ENCODE measurements around the gene SLC2A5. TPM values are rescaled to one million over a fixed set of nuclear protein-coding genes. Genes with fewer than 3 reads are reported as not detected.

SLC2A5 gene
- total RNA-seq, 2 experiments from 2014 or later = not detected

- no peaks in the 10 kb centered on the region for H3K27me3 Mint-ChIP-seq
- ATAC-seq = no peak
- H3K27ac Mint-ChIP-seq = no peak overlapping the region
- H3K4me3 Mint-ChIP-seq = no peak overlapping the region
- POLR2A ChIA-PET = no interaction called here
- H3K9me3 Mint-ChIP-seq = no peaks in the 10 kb centered on the region
- H3K4me1 Mint-ChIP-seq (ENCODE audit: low read depth) = no peaks in the 10 kb centered on the region
- H3K36me3 Mint-ChIP-seq (ENCODE audit: low read depth) = no peaks in the 10 kb centered on the region
- no peak for TF ChIP-seq CTCF (IDR thresholded peaks at IDR 0.05)
- CTCF ChIA-PET = interaction anchor here (1.3 to 1.4 kb wide), 2 partner anchors 10 to 90 kb away, joined by 3 to 4 read pairs; no protein-coding TSS in a partner anchor
- no peak for DNase-seq
- intact Hi-C loops (cut with micrococcal nuclease) = loop anchor here (10.0 kb wide), 1 partner anchor 91 kb away; no protein-coding TSS in a partner anchor
Observed at GRCh38 chr1:9106286-9106685, 36.9 kb upstream of the SLC2A5 start.

GRCh38 chr1:9105336-9105867, 36.0 kb upstream of the SLC2A5 start:
- ChIA-PET POLR2A (no interaction called here), CTCF (interaction anchor here (0.9 to 1.4 kb wide), 2 partner anchors 11 to 91 kb away, joined by 3 read pairs; no protein-coding TSS in a partner anchor)
- TF ChIP-seq CTCF (IDR thresholded peaks at IDR 0.05) = no peak
- H3K27ac Mint-ChIP-seq = no peak overlapping the region
- no peaks in the 10 kb centered on the region for H3K36me3 Mint-ChIP-seq (ENCODE audit: low read depth)
- H3K9me3 Mint-ChIP-seq = no peaks in the 10 kb centered on the region
- ATAC-seq = no peak
- no peaks in the 10 kb centered on the region for H3K4me1 Mint-ChIP-seq (ENCODE audit: low read depth)
- DNase-seq = no peak
- H3K4me3 Mint-ChIP-seq = no peak overlapping the region
- intact Hi-C loops (cut with micrococcal nuclease) = loop anchor here (10.0 kb wide), 1 partner anchor 91 kb away; no protein-coding TSS in a partner anchor
- no peaks in the 10 kb centered on the region for H3K27me3 Mint-ChIP-seq

GRCh38 chr1:9101510-9102146, 32.2 kb upstream of the SLC2A5 start:
- Mint-ChIP-seq H3K36me3 (ENCODE audit: low read depth) (no peaks in the 10 kb centered on the region), H3K27me3 (no peaks in the 10 kb centered on the region), H3K9me3 (no peaks in the 10 kb centered on the region), H3K4me1 (ENCODE audit: low read depth) (no peaks in the 10 kb centered on the region), H3K27ac (no peak overlapping the region), H3K4me3 (no peak overlapping the region)
- ATAC-seq = peak; percentile 74
- DNase-seq = peak; percentile 54
- ChIA-PET POLR2A (no interaction called here), CTCF (interaction anchor here (1.1 to 2.9 kb wide), 7 partner anchors 10 to 97 kb away, joined by 3 to 18 read pairs (median 4); no protein-coding TSS in a partner anchor)
- TF ChIP-seq CTCF (IDR thresholded peaks at IDR 0.05) = peak; percentile 61
- intact Hi-C loops (cut with micrococcal nuclease) = loop anchor here (10.0 kb wide), 1 partner anchor 87 kb away; no protein-coding TSS in a partner anchor

- POLR2A ChIA-PET = no interaction called here
- intact Hi-C loops (cut with micrococcal nuclease) = loop anchor here (10.0 kb wide), 1 partner anchor 86 kb away; no protein-coding TSS in a partner anchor
- H3K4me1 Mint-ChIP-seq (ENCODE audit: low read depth) = no peaks in the 10 kb centered on the region
- TF ChIP-seq CTCF (IDR thresholded peaks at IDR 0.05) = no peak
- CTCF ChIA-PET = interaction anchor here (1.1 to 2.9 kb wide), 3 partner anchors 11 to 96 kb away, joined by 4 to 18 read pairs (median 5); no protein-coding TSS in a partner anchor
- no peak for ATAC-seq
- H3K36me3 Mint-ChIP-seq (ENCODE audit: low read depth) = no peaks in the 10 kb centered on the region
- H3K27ac Mint-ChIP-seq = no peak overlapping the region
- no peaks in the 10 kb centered on the region for H3K27me3 Mint-ChIP-seq
- H3K4me3 Mint-ChIP-seq = no peak overlapping the region
- no peaks in the 10 kb centered on the region for H3K9me3 Mint-ChIP-seq
- DNase-seq = no peak
Observed at GRCh38 chr1:9100471-9101043, 31.1 kb upstream of the SLC2A5 start.

GRCh38 chr1:9099555-9099954, 30.1 kb upstream of the SLC2A5 start:
- TF ChIP-seq CTCF (IDR thresholded peaks at IDR 0.05) = no peak
- intact Hi-C loops (cut with micrococcal nuclease) = no loop called here
- no peak overlapping the region for H3K27ac Mint-ChIP-seq
- no peaks in the 10 kb centered on the region for H3K36me3 Mint-ChIP-seq (ENCODE audit: low read depth)
- no peaks in the 10 kb centered on the region for H3K27me3 Mint-ChIP-seq
- no peaks in the 10 kb centered on the region for H3K4me1 Mint-ChIP-seq (ENCODE audit: low read depth)
- DNase-seq (no peak), ATAC-seq (no peak)
- H3K4me3 Mint-ChIP-seq = no peak overlapping the region
- ChIA-PET CTCF (interaction anchor here (1.1 to 4.1 kb wide), 2 partner anchors 11 to 95 kb away, joined by 5 to 17 read pairs; no protein-coding TSS in a partner anchor), POLR2A (no interaction called here)
- H3K9me3 Mint-ChIP-seq = no peaks in the 10 kb centered on the region
